HG03342 (cell line): ENCODE measurements around the gene TIRAP.
A peak's percentile ranks its signal among the peaks of the same experiment; 100 is the strongest.
"Not testable (repeated sequence)": the region's sequence is repeated elsewhere in the genome, so short reads cannot be mapped to it uniquely, and the experiment has no call there.

Source experiments
- ATAC-seq: cut with Tn5 transposase; IDR thresholded peaks from one replicate; pipeline ENCODE4 v1.9.1; 2021; ENCODE audit warnings: mild to moderate bottlenecking, moderate library complexity; ENCODE audit not compliant: unreplicated experiment

Gene TIRAP

GRCh38 chr11:126282361-126282735 is 545 bp upstream of the TIRAP start:
- ATAC-seq = peak; percentile 38

- ATAC-seq = peak; percentile 40
Observed at GRCh38 chr11:126284829-126285228, 1.9 kb downstream of the TIRAP start.

GRCh38 chr11:126288237-126288636 is 5.3 kb downstream of the TIRAP start:
- no peak for ATAC-seq

GRCh38 chr11:126290887-126291286 is 8.0 kb downstream of the TIRAP start:
- ATAC-seq = no peak

GRCh38 chr11:126293726-126294125 is 10.8 kb downstream of the TIRAP start:
- ATAC-seq = no peak

- ATAC-seq = no peak
Observed at GRCh38 chr11:126297004-126297403, 14.1 kb downstream of the TIRAP start.

GRCh38 chr11:126303623-126304456 is 20.9 kb downstream of the TIRAP start, which contains the start of gene DCPS:
Gene DCPS (plus strand): TSS chr11:126304060. CDS start chr11:126304081, 21 bp downstream.
- ATAC-seq = peak; percentile 90

- ATAC-seq = peak; percentile 35
Observed at GRCh38 chr11:126304457-126305075, 21.7 kb downstream of the TIRAP start.

- peak; percentile 58 for ATAC-seq
Observed at GRCh38 chr11:126305699-126306098, 22.8 kb downstream of the TIRAP start.

- no peak for ATAC-seq
Observed at GRCh38 chr11:126307706-126308105, 24.8 kb downstream of the TIRAP start.

- no peak for ATAC-seq
Observed at GRCh38 chr11:126308271-126308671, 25.4 kb downstream of the TIRAP start.

GRCh38 chr11:126308771-126309170 is 25.9 kb downstream of the TIRAP start:
- not testable (repeated sequence) for ATAC-seq

GRCh38 chr11:126310200-126310991 is 27.5 kb downstream of the TIRAP start:
- peak; percentile 42 for ATAC-seq

GRCh38 chr11:126310992-126311310 is 28.1 kb downstream of the TIRAP start:
- ATAC-seq = no peak

- ATAC-seq = peak; percentile 73
Observed at GRCh38 chr11:126311401-126312291, 28.8 kb downstream of the TIRAP start.

GRCh38 chr11:126312961-126313360 is 30.1 kb downstream of the TIRAP start:
- no peak for ATAC-seq

- no peak for ATAC-seq
Observed at GRCh38 chr11:126313826-126314225, 30.9 kb downstream of the TIRAP start.

- ATAC-seq = no peak
Observed at GRCh38 chr11:126317432-126317755, 34.5 kb downstream of the TIRAP start.

GRCh38 chr11:126317756-126318573 is 35.1 kb downstream of the TIRAP start:
- peak; percentile 37 for ATAC-seq
